Skeletal muscle tissue (tissue), 4 donors: ENCODE data around the gene RGCC. TPM values are rescaled to one million over a fixed set of nuclear protein-coding genes. Genes with fewer than 3 reads are reported as not detected.

Source experiments
- H3K27ac ChIP-seq: one replicate; pipeline ENCODE4 v1.7.0; 2013; ENCODE audit warnings: mild to moderate bottlenecking, low read depth, low read length, inconsistent platforms
- H3K27me3 ChIP-seq, 3 donors: one replicate each; pipeline ENCODE4 v1.7.0; 2013; ENCODE audit warnings: low read length in 3 of 3; ENCODE audit not compliant: control insufficient read depth in 3 of 3, insufficient read depth in 3 of 3
- H3K36me3 ChIP-seq, 3 donors: one replicate each; pipeline ENCODE4 v1.7.0; 2013; ENCODE audit warnings: low read length in 3 of 3; ENCODE audit not compliant: control insufficient read depth in 3 of 3, insufficient read depth in 3 of 3
- H3K4me1 ChIP-seq, 3 donors: one replicate each; pipeline ENCODE4 v1.7.0; 2013; ENCODE audit warnings: low read length in 3 of 3, mild to moderate bottlenecking in 3 of 3; ENCODE audit not compliant: control insufficient read depth in 3 of 3, insufficient read depth in 3 of 3
- H3K4me3 ChIP-seq, 3 donors: one replicate each; pipeline ENCODE4 v1.7.0; 2013; ENCODE audit warnings: low read length in 3 of 3
- H3K9ac ChIP-seq, 3 donors: one replicate each; pipeline ENCODE4 v1.7.0; 2013; ENCODE audit warnings: low read length in 3 of 3, mild to moderate bottlenecking in 3 of 3, moderate library complexity in 2 of 3, low read depth in 1 of 3
- H3K9me3 ChIP-seq, 3 donors: one replicate each; pipeline ENCODE4 v1.7.0; 2013; ENCODE audit warnings: low read length in 3 of 3; ENCODE audit not compliant: control insufficient read depth in 3 of 3
- total RNA-seq: library from RNA; depleted of rRNA; stranded (reverse); fragments of >200 nt; gene quantifications from one replicate; pipeline ENCODE4 v1.2.3, GENCODE V29; 2014
- donor health status: Osteomylitis.

Gene RGCC
- total RNA-seq, 1 donor from 2014 or later = 28.2 TPM

DNA sequence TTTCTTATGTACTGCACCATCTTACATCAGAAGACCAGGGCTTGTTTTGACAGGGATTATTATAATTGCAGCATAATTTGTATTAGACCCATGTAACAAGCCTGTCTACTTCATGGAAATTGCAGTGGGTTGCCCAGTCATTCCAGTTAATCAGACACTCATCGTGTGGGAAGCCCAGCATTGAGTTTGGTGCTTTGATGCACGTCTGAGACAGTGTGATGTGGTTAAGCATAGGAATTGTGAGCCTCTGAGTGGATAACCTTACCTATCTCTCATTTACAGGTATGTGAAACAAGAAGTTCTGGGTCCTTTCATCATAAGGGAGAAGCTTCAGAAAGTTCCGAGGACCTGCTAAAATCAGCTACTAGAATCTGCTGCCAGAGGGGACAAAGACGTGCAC is 12.8 kb downstream of the RGCC start:
- Histone ChIP-seq H3K27me3 (no peaks in the 10 kb centered on the region), H3K36me3 (peaks cover 0 to 3% (median 0%) of the 10 kb centered on the region in 3 donors), H3K9ac (no peak overlapping the region), H3K27ac (no peak overlapping the region), H3K4me3 (no peak overlapping the region), H3K9me3 (no peaks in the 10 kb centered on the region), H3K4me1 (peaks cover 0 to 4% (median 3%) of the 10 kb centered on the region in 3 donors)

DNA sequence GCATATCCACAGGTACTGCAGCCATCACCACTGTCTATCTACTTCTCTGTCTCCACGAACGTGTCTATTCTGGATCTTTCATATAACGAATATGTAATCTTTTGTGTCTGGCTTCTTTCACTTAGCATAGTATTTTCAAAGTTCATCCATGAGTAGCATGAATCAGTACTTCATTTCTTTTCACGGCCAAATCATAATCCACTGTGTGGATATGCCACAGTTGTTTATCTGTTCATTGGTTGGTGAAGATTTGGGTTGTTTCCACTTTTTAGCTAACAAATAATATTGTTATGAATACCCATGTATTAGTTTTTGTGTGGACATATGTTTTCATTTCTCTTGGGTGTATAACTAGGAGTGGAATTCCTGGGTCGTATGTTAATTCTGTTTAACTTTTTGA is 14.4 kb downstream of the RGCC start:
- Histone ChIP-seq H3K4me1 (no peaks in the 10 kb centered on the region), H3K36me3 (peaks cover 0 to 3% (median 0%) of the 10 kb centered on the region in 3 donors), H3K27ac (no peak overlapping the region), H3K9ac (no peak overlapping the region), H3K9me3 (no peaks in the 10 kb centered on the region), H3K27me3 (no peaks in the 10 kb centered on the region), H3K4me3 (no peak overlapping the region)

DNA sequence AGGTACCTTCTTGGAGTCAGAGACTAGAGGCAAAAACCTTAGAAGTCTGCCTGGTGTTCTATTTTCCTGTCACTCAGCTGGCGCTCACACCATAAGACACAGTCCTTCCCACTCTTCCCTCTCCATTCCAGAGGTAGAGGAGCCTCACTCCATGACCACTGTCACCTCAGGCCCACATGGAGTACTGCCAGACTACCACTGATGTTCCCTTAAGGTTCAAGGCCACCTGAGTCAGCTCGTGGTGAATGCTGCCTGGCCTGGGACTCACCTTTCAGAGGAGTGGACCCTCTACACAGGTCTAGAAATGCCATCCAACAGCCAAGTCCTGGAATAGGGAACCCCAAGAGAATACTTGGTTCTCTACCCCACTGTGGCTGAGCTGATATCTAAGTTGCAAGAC is 29.9 kb downstream of the RGCC start:
- Histone ChIP-seq H3K9me3 (no peaks in the 10 kb centered on the region), H3K4me1 (no peaks in the 10 kb centered on the region), H3K4me3 (no peak overlapping the region), H3K27ac (no peak overlapping the region), H3K36me3 (no peaks in the 10 kb centered on the region), H3K27me3 (no peaks in the 10 kb centered on the region), H3K9ac (no peak overlapping the region)

DNA sequence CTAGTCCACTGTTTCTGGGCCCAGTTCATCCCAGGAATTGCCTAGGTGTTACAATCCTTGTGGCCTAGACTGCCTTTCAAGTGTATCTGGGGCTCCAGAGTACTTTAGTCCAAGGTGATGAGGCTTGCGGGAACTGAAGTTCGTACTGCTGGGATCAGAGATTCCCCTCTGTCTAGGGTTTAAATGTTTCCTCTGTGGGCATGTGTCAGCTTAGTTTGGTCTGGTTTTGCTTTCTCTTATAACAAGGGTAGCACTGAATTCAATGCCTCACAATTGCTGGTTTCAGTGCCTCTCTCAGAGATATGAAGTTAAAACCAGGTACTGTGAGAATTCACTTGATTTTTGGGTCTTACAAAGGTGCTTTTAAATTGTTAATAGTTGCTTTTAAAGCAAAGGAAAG is 30.8 kb downstream of the RGCC start:
- Histone ChIP-seq H3K4me1 (peaks cover 0 to 2% (median 2%) of the 10 kb centered on the region in 3 donors), H3K9me3 (no peaks in the 10 kb centered on the region), H3K27me3 (no peaks in the 10 kb centered on the region), H3K36me3 (no peaks in the 10 kb centered on the region), H3K9ac (no peak overlapping the region), H3K27ac (no peak overlapping the region), H3K4me3 (no peak overlapping the region)

DNA sequence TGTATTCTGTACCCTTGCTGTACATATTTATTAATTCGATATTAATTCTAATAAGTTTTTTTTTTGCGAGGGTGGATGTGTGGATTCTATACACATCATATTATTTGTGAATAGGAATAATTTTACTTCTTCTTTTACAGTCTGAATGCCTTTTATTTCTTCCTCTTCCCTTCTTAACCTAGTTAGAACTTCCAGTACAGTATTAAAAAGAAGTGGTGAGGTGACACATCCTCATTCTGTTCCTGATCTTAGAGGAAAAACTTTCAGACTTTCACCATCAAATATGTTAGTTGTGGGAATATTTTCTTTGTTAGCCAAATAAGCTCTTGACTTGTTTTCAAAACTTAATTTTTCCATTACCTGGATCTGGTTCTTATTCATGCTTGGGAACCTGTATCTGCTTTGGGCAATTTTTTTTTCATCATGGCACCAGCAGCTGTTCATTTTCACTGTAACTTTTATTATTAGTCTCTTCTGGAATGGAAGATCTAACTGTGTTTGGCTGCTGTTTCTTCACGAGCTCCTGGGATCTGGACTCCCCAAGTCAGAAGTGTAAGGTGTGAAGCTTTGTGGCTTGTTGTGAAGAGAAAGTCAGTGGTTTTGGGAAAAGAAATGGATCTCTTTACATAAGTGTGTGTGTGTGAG is 33.1 kb downstream of the RGCC start:
- no peaks in the 10 kb centered on the region for H3K27me3 ChIP-seq
- H3K9me3 ChIP-seq = no peaks in the 10 kb centered on the region
- no peaks in the 10 kb centered on the region for H3K36me3 ChIP-seq
- no peak overlapping the region for H3K27ac ChIP-seq
- no peak overlapping the region for H3K4me3 ChIP-seq
- H3K4me1 ChIP-seq = peaks cover 0 to 9% (median 4%) of the 10 kb centered on the region in 3 donors
- H3K9ac ChIP-seq = no peak overlapping the region

DNA sequence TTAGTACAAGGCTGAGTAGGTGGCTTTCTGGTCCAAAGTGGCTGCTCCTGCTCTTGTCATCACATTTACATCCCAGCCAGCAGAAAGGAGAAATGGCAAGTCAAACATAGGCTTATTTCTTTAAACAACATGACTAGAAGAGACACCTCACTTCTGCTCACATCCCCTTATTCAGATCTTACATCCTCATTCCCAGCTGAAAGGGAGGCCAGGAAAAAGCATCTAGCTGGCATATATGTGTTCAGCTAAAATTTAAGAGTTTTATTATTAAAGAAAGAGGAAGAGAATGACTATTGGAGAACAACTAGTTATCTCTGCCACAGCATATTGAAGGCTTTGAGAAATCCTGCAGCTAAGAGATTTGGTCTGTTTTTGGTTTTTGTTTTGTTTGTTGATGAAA is 34.1 kb downstream of the RGCC start:
- no peak overlapping the region for H3K4me3 ChIP-seq
- peaks cover 0 to 14% (median 4%) of the 10 kb centered on the region in 3 donors for H3K4me1 ChIP-seq
- H3K27ac ChIP-seq = no peak overlapping the region
- H3K9ac ChIP-seq = no peak overlapping the region
- no peaks in the 10 kb centered on the region for H3K27me3 ChIP-seq
- H3K9me3 ChIP-seq = no peaks in the 10 kb centered on the region
- no peaks in the 10 kb centered on the region for H3K36me3 ChIP-seq

DNA sequence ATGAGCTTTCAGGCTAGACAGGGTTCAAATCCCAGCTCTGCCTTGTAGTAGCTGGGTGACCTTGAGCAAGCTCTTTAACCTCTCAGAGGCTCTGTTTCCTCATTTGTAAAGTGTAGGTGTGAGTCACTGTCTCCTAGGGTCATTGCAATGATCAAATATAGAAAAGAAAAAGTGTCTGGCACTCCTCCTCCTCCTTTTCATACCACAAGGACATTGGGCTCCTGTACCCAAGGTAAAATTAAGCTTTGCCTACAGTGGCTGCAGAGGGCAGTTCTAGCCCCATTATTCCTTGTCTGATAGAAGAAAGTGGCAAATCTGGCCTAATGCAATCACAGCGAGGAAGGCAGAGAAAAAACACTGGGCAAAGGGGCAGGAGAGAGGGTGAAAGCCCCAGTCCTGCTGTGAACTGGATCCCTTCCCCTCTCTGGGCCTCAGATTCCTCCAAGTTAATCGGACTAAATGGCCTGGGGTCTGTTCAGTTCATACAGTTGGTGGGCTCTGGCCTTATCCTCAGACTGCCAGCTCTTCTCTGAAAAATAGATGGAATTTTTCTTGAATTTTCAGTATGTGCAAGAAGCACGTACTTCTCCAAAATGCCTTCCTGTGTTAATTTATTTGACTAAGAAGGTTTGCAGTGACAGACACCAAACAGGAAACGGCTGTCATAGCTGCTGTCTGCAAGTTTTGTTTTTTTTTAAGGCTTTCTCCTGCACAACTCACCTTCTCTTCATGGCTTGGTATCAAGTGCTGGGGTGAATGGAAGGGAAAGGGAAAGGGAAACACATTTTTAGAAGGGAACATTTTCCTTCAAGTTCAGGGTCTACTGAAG is 35.3 kb downstream of the RGCC start:
- H3K9me3 ChIP-seq = no peaks in the 10 kb centered on the region
- peaks cover 2 to 19% (median 7%) of the 10 kb centered on the region in 3 donors for H3K4me1 ChIP-seq
- no peak overlapping the region for H3K9ac ChIP-seq
- H3K27ac ChIP-seq = peak overlapping the region; percentile 3
- no peaks in the 10 kb centered on the region for H3K36me3 ChIP-seq
- no peak overlapping the region for H3K4me3 ChIP-seq
- no peaks in the 10 kb centered on the region for H3K27me3 ChIP-seq

DNA sequence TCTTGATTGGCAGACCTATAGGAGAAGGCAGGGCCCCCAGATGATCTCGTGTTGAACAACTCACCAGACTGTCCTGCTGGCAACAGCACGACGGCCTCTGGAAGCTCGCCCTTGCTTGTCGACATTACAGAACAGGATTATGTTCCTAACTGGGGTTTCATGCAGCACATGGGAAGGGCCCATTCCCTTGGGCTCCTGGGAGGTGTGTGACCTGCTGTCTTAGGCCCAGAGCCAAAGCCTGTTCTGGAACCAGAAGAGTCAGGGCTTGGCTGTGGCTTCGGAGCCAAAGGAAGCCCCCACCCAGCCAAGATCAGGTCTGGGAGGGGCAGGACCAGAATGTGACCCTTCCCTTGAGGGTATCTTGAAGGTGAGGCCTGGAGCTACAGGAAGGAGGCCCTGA is 36.9 kb downstream of the RGCC start:
- Histone ChIP-seq H3K9ac (no peak overlapping the region), H3K27ac (no peak overlapping the region), H3K27me3 (no peaks in the 10 kb centered on the region), H3K4me1 (peaks cover 2 to 19% (median 7%) of the 10 kb centered on the region in 3 donors), H3K9me3 (no peaks in the 10 kb centered on the region), H3K4me3 (no peak overlapping the region), H3K36me3 (no peaks in the 10 kb centered on the region)

DNA sequence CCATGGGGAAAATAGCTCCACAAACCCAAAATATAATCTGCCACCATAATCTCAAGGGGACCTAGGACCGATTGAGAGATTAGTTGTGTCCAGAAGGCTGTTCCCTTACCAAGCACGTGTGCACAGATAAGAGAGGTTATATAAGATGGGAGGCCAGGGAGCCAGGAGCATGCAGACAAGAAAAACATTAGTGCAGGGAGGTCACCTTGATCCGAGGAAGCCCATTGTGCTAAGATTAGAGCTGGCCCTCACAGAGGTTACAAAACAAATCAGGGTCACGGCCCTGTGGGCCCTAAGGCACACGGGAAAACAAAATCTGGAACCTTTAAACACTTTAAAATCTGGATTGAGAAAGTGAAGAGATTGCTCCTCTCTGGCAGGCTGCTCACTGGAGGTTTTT is 37.7 kb downstream of the RGCC start:
- no peak overlapping the region for H3K4me3 ChIP-seq
- H3K27ac ChIP-seq = no peak overlapping the region
- no peak overlapping the region for H3K9ac ChIP-seq
- no peaks in the 10 kb centered on the region for H3K27me3 ChIP-seq
- no peaks in the 10 kb centered on the region for H3K9me3 ChIP-seq
- H3K36me3 ChIP-seq = no peaks in the 10 kb centered on the region
- H3K4me1 ChIP-seq = peaks cover 2 to 19% (median 7%) of the 10 kb centered on the region in 3 donors
